Endothelial cell of umbilical vein (primary cell): ENCODE results near the gene LRIG1.

ENCODE experiments used
- EZH2 ChIP-seq: IDR thresholded peaks from 2 replicates; pipeline ENCODE4 v1.6.1; 2012; ENCODE audit warnings: borderline replicate concordance, low read depth, mild to moderate bottlenecking, moderate library complexity, low read length, inconsistent platforms; ENCODE audit not compliant: severe bottlenecking
- FOS ChIP-seq: IDR thresholded peaks from 2 replicates; pipeline ENCODE4 v1.6.1; 2011; ENCODE audit warnings: mild to moderate bottlenecking, low read length, moderate library complexity, borderline replicate concordance; ENCODE audit not compliant: insufficient read depth
- MAX ChIP-seq: IDR thresholded peaks from 2 replicates; pipeline ENCODE4 v1.6.1; 2011; ENCODE audit not compliant: insufficient read depth, insufficient read length
- MYC ChIP-seq: IDR thresholded peaks from one replicate; pipeline ENCODE4 v1.6.1; 2011; ENCODE audit warnings: mild to moderate bottlenecking, low read depth, low read length
- POLR2A ChIP-seq: IDR thresholded peaks from 2 replicates; pipeline ENCODE4 v1.6.1; 2012; ENCODE audit warnings: low read depth, mild to moderate bottlenecking, control low read depth, low read length
- POLR2AphosphoS5 ChIP-seq: IDR thresholded peaks from 2 replicates; pipeline ENCODE4 v1.6.1; 2012; ENCODE audit warnings: low read depth, mild to moderate bottlenecking, control low read depth, low read length, moderate library complexity; ENCODE audit not compliant: insufficient read depth
- TF ChIP-seq, protein P1 (sequence below), 2 donors: IDR thresholded peaks; 1 replicate in 1 of 2; 2 replicates in 1 of 2; pipeline ENCODE4 v1.5.1; 2011; ENCODE audit warnings: low read length in 2 of 2, mild to moderate bottlenecking in 2 of 2, moderate library complexity in 2 of 2, control low read depth in 1 of 2, inconsistent platforms in 1 of 2, low read depth in 1 of 2; ENCODE audit not compliant: insufficient read depth in 1 of 2; ENCODE audit errors: extremely low read depth in 1 of 2

DNA sequence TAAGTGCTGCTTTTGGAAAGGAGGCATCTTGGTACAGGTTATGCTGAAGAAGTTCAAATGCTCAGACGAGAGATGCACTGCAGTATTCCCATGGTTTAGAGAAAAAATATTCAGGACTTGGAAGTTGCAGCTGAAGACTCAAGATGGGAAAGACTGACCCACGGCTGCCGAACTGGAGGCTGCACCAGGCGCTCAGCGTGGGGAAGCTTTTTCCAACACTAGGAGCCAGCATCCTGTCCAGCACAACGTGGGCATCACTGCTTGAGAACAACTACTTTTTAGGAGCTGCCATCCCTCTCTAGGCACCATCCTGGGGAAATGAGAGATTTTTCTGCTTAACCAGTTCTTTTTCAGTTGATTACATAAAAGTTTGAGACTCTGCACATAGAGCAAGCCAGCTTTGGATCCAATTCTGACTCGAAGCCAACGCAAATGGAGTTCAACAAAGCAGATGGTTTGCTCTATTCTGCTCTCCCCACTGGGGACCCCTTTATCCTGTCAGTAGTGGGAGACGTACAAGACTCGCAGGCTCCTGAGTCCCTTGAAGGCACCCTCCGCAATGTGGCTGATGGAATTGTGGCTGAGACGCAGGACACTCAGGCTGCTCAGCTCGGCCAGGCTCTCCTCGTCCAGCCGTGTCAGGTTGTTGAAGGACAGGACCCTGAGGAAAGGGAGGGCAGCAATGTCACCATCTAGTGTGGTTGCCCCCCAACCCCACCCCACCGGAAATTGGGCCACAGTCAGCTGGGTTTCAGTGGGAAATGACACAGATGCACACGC, 93.8 kb downstream of the LRIG1 start:
- TF ChIP-seq, protein P1, sequence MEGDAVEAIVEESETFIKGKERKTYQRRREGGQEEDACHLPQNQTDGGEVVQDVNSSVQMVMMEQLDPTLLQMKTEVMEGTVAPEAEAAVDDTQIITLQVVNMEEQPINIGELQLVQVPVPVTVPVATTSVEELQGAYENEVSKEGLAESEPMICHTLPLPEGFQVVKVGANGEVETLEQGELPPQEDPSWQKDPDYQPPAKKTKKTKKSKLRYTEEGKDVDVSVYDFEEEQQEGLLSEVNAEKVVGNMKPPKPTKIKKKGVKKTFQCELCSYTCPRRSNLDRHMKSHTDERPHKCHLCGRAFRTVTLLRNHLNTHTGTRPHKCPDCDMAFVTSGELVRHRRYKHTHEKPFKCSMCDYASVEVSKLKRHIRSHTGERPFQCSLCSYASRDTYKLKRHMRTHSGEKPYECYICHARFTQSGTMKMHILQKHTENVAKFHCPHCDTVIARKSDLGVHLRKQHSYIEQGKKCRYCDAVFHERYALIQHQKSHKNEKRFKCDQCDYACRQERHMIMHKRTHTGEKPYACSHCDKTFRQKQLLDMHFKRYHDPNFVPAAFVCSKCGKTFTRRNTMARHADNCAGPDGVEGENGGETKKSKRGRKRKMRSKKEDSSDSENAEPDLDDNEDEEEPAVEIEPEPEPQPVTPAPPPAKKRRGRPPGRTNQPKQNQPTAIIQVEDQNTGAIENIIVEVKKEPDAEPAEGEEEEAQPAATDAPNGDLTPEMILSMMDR (IDR thresholded peaks at IDR 0.05; ENCODE audit: extremely low read depth in 1 of 2, insufficient read depth in 1 of 2, low read depth in 1 of 2, low read length in 2 of 2): no peak
- TF ChIP-seq EZH2 (no peak), POLR2AphosphoS5 (no peak), POLR2A (no peak), MAX (no peak), FOS (no peak), MYC (no peak)
